ENCODE data around the gene SCGN.
"Not testable (repeated sequence)": the region's sequence is repeated elsewhere in the genome, so short reads cannot be mapped to it uniquely, and the experiment has no call there.

Gene SCGN

DNA sequence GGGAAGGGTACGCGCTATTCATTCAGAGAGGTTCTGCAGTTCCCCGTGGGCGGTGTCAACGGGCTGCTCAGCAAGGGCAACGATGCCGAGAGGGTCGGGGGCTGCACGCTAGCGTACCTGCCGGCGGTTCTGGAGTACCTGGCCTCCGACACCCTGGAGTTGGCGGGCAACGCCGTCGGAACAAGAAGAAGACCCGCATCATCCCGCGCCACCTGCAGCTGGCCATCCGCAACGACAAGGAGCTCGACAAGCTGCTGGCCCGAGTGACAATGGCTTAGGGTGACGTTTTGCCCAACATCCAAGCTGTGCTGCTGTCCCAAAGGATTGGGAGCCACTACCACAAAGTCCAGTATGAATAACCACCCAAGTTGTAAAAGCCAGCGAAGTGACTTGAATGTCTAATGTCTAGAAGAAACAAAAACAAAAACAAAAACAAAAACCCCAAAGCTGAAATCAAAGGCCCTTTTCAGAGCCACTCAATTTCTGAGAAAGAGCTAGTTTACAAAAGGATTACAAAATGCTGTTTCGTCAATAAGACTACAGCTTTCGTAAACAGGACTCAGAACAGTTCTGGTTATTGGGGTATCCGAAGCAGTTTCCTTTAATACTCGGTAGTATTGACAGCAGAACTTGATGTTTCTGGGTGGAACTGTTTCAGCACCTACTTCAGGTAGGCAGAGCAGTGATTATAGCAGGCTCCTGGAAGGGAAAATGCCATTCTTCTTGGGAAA lies 80.6 kb downstream of the SCGN start:
- DNase-seq: no peak

DNA sequence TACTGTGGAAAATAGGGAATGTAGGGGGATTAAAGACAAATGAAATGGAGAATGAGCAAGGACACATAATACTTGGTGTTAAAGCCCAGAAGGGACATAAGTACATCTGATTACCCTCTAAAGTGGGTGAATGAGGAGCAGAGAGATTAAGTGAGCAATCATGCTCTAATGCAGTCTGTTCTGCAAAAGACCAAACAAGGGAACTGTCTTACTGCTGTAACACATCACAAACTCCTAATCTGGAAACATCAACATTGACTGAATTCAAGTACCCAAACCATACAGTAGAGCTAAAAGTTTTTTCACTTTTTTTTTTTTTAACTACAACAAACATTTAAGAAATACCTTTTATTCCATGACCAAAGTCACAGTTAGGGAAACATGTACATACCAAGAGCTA lies 83.2 kb downstream of the SCGN start:
- DNase-seq: no peak

DNA sequence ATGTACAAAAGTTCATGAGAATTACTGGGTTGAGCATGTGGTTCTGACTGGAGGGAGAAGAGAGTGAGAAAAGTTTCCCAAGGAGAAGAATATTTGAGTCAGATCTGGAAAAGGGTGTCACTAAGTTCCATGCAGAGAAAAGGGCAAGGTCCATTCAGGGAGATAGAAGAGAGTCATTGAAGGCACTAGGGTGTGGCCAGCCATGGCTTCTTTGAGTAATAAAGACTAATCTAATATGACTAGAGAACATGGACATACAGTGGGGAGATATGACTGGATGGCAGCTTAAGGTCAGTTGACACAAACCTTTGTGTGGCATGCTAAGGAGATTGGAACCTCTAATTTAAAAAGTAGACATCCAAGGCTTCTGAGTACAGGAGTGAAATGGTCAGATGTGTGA lies 91.9 kb downstream of the SCGN start:
- DNase-seq: no peak

DNA sequence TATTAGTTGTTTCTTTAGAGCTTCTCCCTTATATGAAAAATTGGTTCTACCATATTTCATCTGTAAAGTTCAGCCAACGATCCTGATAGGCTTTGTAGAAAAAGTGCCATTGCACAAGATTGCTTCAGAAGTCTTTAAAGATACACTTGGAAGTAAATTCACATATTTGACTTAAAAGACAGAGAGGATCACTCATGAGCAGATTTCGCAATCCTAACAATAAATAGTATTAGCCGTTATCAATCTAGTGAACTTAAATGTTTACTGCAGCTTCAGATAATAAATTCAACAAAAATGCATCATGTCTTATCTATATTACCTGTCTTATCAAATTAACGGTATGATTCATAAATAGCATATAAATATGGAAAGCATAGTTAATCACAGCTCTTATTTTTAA lies 93.8 kb downstream of the SCGN start:
- DNase-seq: no peak

DNA sequence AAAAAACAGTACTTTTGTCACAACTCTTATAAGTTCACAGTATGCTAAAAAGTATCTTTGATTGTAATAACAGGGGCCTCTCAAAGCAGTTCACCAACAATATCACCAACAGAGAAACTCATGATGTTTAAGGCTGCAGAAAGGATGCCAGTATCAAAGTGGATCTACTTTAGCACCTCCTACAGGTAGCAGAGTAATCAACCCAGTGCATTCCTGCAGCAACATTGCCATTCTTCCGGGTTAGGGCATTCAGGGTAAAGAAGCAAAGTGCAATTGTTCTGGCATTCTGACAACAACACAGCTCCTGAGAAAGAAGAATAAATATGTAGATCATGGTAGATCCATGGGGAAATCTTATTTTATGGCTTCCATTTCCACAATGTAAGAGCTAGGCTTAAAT lies 95.0 kb downstream of the SCGN start:
- no peak for DNase-seq

DNA sequence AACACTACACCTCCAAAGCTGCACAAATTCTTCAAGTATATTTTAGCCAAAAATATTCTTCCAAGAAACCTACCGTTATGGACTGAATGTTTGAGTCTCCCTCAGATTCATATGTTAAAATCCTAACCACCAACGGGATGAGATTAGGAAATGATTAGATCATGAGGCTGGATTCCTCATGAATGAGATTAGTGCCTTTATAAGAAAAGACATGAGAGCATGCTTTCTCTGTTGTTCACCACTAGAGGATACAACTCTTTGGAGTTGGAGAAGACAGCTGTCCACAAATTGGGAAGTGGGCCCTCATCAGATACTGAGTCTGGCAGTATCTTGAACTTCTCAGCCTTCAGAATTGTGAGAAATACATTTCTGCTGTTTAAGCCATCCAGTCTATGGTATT lies 95.5 kb downstream of the SCGN start:
- DNase-seq: no peak

DNA sequence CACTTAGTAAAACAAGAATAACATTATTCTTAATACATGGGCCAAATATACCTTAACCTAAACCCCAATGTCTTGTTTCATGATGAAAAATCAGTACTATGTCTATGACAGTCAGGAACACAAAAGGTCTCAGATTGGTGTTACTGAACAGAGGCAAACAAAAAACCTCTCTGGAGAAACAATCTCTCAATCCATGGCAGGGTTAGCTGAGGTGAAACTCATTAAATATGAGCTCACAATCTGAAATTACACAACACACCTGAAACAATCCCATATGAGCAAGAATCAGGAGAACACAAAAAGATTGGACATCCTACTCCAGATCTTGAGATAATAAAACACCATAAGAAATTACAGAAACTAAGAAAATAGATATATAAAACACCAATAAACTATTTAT lies 96.0 kb downstream of the SCGN start:
- no peak for DNase-seq

DNA sequence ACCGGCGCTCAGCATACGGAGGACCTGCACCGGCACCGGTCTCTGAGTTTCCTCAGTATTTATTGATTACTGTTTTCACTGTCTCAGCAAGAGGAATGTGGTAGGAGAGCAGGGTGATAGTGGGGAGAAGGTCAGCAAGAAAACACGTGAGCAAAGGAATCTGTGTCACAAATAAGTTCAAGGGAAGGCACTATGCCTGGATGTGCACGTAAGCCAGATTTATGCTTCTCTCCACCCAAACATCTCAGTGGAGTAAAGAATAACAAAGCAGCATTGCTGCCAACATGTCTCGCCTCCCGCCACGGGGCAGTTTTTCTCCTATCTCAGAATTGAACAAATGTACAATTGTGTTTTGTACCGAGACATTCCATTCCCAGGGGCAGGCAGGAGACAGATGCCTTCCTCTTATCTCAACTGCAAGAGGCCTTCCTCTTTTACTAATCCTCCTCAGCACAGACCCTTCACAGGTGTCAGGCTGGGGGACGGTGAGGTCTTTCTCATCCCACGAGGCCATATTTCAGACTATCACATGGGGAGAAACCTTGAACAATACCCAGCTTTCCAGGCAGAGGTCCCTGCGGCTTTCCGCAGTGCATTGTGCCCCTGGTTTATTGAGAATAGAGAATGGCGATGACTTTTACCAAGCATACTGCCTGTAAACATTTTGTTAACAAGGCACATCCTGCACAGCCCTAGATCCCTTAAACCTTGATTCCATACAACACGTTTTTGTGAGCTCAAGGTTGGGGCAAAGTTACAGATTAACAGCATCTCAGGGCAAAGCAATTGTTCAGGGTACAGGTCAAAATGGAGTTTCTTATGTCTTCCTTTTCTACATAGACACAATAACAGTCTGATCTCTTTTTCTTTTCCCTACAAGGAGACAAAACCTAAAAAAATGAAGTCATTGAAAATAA lies 96.8 kb downstream of the SCGN start:
- not testable (repeated sequence) for DNase-seq

DNA sequence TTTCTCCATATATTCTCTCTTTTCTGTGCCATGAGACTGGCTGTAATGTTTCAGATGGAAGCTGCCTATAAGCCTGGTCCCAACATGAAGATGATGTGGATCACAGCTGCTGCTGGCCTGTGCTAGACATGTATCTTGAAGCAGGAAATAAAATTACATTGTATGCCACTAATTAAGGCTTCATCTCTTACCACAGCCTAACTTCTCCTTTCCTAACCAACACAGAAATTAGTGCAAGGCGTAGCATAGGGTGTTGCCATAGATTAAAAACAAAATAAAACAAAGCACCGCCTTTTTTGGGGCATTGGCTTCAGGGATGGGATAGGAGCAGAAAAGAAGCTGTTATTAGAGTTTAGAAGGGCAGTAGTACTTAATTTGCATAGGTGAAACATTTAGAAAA lies 97.8 kb downstream of the SCGN start:
- DNase-seq: no peak

DNA sequence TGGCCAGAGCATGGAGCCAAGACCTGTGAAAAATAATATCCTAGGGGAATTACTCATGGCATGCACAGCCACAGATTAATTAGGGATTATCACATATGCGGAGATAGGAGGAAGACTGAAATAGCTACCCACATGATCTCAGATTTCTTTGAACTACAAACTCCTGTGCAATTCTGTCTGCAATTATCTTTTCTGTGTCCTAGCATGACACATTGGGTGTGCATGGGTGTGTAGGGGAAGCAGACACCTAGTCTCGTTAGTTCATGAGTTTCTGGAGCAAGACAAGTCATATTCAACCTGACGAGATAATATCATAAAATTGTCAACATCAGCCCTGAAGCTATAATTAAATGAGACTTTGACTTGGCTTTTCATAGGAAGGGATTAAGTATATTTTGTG lies 98.9 kb downstream of the SCGN start:
- DNase-seq: no peak

All from CD4-positive, alpha-beta T cell treated with Interleukin-17A for 4 hours (primary cell).